Tibial nerve (tissue), 4 donors: ENCODE results near the gene ARHGEF4.

ENCODE experiments used
- EP300 ChIP-seq, 2 donors: sonication (generic); formaldehyde crosslinking; IDR thresholded peaks; one replicate each; pipeline ENCODE4 v1.6.1; 2017; ENCODE audit warnings: antibody characterized with exemption in 2 of 2, mild to moderate bottlenecking in 1 of 2
- TF ChIP-seq, protein P1 (sequence below), 5 experiments: fragments of 200-600 bp in 3 of 5; fragments of 450-650 bp in 2 of 5; sonication (generic) in 3 of 5; IDR thresholded peaks; one replicate each; pipeline ENCODE4 v1.5.1; 2016 to 2019; ENCODE audit warnings: antibody characterized with exemption in 5 of 5, mild to moderate bottlenecking in 3 of 5, moderate library complexity in 2 of 5

DNA sequence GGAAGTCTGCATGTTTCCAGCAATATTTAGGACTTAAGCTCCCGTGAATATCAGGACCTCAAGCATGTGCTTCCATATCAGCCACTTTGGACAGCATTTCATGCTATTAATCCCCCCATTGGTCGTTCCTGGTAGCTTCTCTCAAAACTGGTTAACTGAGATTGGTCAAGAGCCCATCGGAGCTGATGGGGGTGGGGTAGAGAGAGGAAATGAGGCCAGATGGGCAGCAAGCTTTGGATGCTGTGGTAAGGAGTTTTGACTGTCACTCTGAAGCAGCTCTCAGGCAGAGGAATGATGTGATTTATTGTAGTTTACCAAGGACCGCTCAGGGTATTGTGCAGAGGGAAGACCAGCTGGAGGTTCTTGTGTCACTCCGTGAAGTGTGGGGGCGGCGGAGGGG lies 174.8 kb downstream of the ARHGEF4 start:
- TF ChIP-seq, protein P1, sequence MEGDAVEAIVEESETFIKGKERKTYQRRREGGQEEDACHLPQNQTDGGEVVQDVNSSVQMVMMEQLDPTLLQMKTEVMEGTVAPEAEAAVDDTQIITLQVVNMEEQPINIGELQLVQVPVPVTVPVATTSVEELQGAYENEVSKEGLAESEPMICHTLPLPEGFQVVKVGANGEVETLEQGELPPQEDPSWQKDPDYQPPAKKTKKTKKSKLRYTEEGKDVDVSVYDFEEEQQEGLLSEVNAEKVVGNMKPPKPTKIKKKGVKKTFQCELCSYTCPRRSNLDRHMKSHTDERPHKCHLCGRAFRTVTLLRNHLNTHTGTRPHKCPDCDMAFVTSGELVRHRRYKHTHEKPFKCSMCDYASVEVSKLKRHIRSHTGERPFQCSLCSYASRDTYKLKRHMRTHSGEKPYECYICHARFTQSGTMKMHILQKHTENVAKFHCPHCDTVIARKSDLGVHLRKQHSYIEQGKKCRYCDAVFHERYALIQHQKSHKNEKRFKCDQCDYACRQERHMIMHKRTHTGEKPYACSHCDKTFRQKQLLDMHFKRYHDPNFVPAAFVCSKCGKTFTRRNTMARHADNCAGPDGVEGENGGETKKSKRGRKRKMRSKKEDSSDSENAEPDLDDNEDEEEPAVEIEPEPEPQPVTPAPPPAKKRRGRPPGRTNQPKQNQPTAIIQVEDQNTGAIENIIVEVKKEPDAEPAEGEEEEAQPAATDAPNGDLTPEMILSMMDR (IDR thresholded peaks at IDR 0.05): no peak
- no peak for TF ChIP-seq EP300 (IDR thresholded peaks at IDR 0.05)
